ENCODE results near the gene SAP30. TPM values are rescaled to one million over a fixed set of nuclear protein-coding genes. Genes with fewer than 3 reads are reported as not detected.

Gene SAP30
- total and polyA plus RNA-seq, 2 experiments from 2014 or later = 9.3 to 16.5 TPM

GRCh38 chr4:173397604-173398003 is 26.9 kb downstream of the SAP30 start:
- Mint-ChIP-seq H3K4me3 (no peak overlapping the region), H3K27me3 (ENCODE audit: insufficient read depth, low read depth, poor library complexity) (peaks cover 2% of the 10 kb centered on the region), H3K4me1 (no peaks in the 10 kb centered on the region), H3K27ac (no peak overlapping the region), H3K9me3 (no peaks in the 10 kb centered on the region), H3K36me3 (ENCODE audit: low read depth) (no peaks in the 10 kb centered on the region; the same call in 2 of the 3 replicates)
- ATAC-seq (no peak), DNase-seq (ENCODE audit: low spot score) (no peak)
- Histone ChIP-seq H3K9me2 (ENCODE audit: insufficient read depth) (no peaks in the 10 kb centered on the region), H3K4me3 (no peak overlapping the region), H3K79me2 (replicated peaks; ENCODE audit: insufficient read depth) (no peaks in the 10 kb centered on the region), H3K36me3 (ENCODE audit: insufficient read depth) (no peaks in the 10 kb centered on the region), H3K4me1 (ENCODE audit: insufficient read depth) (no peaks in the 10 kb centered on the region; the same call in 1 of the 2 replicates), H3K4me2 (no peak overlapping the region), H4K20me1 (replicated peaks; ENCODE audit: insufficient read depth) (no peaks in the 10 kb centered on the region), H3F3A (replicated peaks; ENCODE audit: low read depth) (no peaks in the 10 kb centered on the region), H2AFZ (no peak overlapping the region), H3K27me3 (ENCODE audit: insufficient read depth) (no peaks in the 10 kb centered on the region), H3K27ac (ENCODE audit: low read depth) (no peak overlapping the region)
- TF ChIP-seq ZNF114 (CRISPR knock-in tag; IDR thresholded peaks at IDR 0.05) = no peak
- TF ChIP-seq ZNF331 (CRISPR knock-in tag; IDR thresholded peaks at IDR 0.05; ENCODE audit: low read depth) = no peak
- TF ChIP-seq CTCF (conservative IDR thresholded peaks at IDR 0.05; ENCODE audit: low read depth in 2 of 2) = no peak
- TF ChIP-seq ETS1 (IDR thresholded peaks at IDR 0.05) = no peak
- TF ChIP-seq JUNB (IDR thresholded peaks at IDR 0.05; ENCODE audit: unreplicated experiment) = no peak
- TF ChIP-seq NANOG (IDR thresholded peaks at IDR 0.05; ENCODE audit: borderline replicate concordance) = no peak
- no peak for TF ChIP-seq CREB1 (CRISPR knock-in tag; IDR thresholded peaks at IDR 0.05; ENCODE audit: low read depth)
- no peak for TF ChIP-seq EZH2 (IDR thresholded peaks at IDR 0.05; ENCODE audit: low read depth, unreplicated experiment)
- no peak for TF ChIP-seq EZH2phosphoT487 (IDR thresholded peaks at IDR 0.05; ENCODE audit: unreplicated experiment)
- TF ChIP-seq ZNF462 (CRISPR knock-in tag; IDR thresholded peaks at IDR 0.05) = no peak
- TF ChIP-seq POLR2AphosphoS5 (IDR thresholded peaks at IDR 0.05; ENCODE audit: low read depth) = no peak
- no peak for TF ChIP-seq REST (IDR thresholded peaks at IDR 0.05; ENCODE audit: unreplicated experiment)
- TF ChIP-seq STAT1 (IDR thresholded peaks at IDR 0.05; ENCODE audit: unreplicated experiment) = no peak

Data from GM23338 (cell line).